Ramos (cell line): ENCODE data around the gene C17orf107.

Experiments used
- in situ Hi-C: fragments of 300-500 bp; cut with MboI; formaldehyde crosslinking; loops from one replicate; pipeline ENCODE4 v1.14.3; 2022; ENCODE audit warnings: low sequenced_read_pairs; ENCODE audit not compliant: unreplicated experiment

C17orf107 gene

DNA sequence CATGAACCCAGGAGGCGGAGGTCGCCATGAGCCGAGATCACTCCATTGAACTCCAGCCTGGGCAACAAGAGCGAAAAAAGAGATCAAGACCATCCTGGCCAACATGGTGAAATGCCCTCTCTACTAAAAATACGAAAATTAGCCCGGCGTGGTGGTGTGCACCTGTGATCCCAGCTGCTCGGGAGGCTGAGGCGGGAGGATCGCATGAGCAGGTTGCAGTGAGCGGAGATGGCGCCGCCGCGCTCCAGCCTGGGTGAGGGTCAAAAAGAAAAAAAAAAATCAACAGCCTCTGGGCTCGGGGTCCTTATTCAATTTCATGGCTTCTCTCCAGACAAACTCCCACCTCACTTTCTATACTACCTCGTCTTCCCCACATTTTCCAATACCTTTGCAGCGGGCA, 29.5 kb downstream of the C17orf107 start:
- in situ Hi-C loops: no loop called here

DNA sequence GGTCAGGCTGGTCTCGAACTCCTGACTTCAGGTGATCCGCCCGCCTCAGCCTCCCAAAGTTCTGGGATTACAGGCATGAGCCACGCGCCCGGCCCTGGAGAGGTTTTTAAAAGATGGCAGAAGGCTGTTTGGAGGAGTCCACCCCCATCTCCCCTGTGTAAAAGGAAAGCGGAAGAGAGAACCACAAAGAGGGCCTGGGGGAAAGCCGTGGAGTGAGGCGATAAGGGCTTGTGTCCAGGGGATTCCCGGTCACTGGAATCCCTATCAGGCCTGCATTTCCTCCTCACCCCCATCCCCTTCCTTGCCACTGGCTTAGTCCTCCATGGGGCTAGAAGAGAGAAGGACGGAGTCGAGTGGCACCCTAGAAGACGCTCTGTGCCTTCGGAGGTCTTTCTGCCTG, 32.6 kb downstream of the C17orf107 start, which contains the start of gene GP1BA:
TSS of gene GP1BA (plus strand) at position 315 of the 400 bp plus-strand sequence. CDS start 328 bp downstream, outside the sequence.
- in situ Hi-C loops: no loop called here

DNA sequence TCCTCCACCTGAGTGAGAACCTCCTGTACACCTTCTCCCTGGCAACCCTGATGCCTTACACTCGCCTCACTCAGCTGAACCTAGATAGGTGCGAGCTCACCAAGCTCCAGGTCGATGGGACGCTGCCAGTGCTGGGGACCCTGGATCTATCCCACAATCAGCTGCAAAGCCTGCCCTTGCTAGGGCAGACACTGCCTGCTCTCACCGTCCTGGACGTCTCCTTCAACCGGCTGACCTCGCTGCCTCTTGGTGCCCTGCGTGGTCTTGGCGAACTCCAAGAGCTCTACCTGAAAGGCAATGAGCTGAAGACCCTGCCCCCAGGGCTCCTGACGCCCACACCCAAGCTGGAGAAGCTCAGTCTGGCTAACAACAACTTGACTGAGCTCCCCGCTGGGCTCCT, 33.4 kb downstream of the C17orf107 start:
- in situ Hi-C loops: no loop called here

DNA sequence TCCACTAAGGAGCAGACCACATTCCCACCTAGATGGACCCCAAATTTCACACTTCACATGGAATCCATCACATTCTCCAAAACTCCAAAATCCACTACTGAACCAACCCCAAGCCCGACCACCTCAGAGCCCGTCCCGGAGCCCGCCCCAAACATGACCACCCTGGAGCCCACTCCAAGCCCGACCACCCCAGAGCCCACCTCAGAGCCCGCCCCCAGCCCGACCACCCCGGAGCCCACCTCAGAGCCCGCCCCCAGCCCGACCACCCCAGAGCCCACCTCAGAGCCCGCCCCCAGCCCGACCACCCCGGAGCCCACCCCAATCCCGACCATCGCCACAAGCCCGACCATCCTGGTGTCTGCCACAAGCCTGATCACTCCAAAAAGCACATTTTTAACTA, 34.3 kb downstream of the C17orf107 start:
- in situ Hi-C loops: no loop called here

DNA sequence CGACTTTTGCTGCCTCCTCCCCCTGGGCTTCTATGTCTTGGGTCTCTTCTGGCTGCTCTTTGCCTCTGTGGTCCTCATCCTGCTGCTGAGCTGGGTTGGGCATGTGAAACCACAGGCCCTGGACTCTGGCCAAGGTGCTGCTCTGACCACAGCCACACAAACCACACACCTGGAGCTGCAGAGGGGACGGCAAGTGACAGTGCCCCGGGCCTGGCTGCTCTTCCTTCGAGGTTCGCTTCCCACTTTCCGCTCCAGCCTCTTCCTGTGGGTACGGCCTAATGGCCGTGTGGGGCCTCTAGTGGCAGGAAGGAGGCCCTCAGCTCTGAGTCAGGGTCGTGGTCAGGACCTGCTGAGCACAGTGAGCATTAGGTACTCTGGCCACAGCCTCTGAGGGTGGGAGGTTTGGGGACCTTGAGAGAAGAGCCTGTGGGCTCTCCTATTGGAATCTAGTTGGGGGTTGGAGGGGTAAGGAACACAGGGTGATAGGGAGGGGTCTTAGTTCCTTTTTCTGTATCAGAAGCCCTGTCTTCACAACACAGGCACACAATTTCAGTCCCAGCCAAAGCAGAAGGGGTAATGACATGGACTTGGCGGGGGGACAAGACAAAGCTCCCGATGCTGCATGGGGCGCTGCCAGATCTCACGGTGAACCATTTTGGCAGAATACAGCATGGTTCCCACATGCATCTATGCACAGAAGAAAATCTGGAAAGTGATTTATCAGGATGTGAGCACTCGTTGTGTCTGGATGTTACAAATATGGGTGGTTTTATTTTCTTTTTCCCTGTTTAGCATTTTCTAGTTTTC, 35.0 kb downstream of the C17orf107 start:
- in situ Hi-C loops: no loop called here

DNA sequence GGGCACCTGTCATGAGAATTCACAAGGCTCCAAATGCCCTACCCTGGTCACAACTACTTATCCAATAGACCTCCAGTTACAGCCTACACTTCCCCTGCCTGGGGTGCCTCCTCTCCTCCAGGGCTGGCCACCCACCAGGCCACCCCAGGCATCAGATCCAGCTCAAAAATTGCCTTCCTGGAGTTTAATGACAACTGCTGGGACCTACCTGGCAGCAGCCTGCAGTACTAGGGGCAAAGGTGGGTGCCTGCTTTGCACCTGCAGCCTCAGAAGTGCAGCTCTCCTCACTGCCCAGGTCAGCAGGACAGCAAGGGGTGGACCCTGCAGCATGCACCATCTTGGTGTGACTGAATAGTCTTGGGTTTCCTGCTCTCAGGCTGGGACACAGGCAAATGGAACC, 36.3 kb downstream of the C17orf107 start:
- in situ Hi-C loops: no loop called here

DNA sequence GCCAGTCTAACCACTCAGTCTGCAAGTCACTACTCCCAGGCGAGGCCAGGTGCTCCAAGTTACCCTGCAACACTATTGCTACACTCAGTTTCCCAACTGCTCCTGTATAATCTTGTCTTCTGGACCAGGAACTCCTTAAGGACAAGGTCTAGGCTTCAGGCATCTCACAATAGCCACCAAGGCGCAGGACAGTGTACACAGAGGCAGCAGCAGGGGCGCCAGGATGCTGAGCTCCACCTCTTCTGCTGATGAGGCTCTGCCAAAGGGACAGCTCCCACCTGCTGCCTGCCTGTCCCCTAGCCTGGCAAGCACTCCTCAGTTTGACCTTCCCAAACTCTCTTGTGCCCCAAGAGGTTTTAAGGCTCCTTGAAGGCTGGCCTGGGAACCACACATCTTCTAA, 37.1 kb downstream of the C17orf107 start:
- in situ Hi-C loops: no loop called here

DNA sequence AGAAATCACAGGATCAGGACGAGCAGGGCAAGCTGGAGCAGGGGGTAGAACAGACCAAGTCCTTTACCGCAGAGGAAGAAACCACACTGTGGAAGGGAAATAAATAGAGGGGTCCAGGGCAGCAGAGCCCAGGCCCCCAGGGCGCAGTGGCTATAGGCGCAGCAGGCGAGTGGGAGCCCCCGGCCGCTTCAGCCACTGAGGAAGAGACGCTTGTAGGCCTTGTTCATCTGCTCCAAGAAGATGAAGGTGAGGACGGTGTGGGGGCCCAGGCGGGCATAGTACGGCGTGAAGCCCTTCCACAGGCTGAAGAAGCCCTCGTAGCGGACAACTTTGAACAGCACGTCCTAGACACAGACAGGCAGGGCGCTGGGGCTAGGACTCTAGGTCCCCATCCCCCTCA, 38.2 kb downstream of the C17orf107 start:
- in situ Hi-C loops: no loop called here

DNA sequence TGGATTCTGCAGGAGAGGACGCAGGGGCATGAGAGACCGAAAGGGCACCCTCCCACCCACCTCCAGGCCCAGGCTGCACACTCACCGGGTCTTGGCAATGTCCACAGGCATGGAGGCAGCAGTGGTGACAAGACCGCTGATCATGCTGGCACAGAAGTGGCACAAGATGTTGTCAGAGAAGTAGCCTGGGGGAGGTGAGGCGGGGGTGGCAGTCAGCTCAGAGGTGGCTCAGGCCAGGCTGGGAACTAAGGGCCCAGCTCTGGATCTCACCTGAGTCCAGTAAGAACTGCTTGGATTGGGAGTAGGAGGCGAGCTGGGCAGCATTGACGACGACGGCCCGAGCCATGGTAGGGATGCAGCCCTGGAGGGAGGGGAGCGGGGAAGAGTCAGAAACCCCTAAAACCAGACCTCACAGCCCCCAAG, 38.7 kb downstream of the C17orf107 start:
- in situ Hi-C loops: no loop called here

DNA sequence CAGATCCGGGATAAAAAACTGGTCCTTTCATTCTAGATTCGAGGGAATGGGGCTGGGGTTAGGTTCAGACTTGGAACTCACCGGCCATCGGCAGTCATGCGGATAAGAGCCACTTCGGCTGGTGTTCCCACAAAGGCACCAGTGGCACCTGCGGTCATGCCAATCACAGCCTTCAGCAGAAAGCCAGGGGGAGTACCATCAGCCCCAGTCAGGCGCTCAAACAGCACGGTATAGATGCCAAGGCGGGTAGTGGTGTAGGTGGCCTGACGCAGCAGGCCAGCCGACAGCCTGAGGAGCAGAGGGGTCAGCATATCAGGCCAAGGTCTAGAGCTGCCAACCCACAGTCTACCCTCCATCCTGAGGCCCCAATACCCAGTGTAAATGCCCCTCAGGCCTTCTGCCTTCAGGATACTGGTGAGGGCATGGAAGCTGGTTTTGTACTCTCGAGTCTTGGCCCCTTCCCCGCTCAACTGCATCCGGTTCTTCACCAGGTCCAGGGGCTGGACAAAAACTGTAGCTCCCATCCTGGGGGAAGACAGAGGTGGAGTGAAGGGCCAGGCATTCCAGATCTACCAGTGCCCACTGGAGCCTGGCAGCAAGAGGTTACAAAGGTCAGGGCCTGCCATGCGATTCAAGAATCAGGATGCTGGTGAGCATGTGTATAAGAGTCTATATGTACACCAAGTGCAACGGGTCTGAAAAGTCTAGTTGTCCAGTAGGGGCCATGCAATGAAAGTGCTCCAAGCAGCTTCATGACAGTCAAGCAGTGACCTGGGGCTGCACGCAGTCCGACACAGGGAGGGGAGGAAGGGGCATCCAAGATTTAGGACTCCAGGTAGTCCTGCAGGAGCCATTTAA, 39.6 kb downstream of the C17orf107 start:
- in situ Hi-C loops: no loop called here

DNA sequence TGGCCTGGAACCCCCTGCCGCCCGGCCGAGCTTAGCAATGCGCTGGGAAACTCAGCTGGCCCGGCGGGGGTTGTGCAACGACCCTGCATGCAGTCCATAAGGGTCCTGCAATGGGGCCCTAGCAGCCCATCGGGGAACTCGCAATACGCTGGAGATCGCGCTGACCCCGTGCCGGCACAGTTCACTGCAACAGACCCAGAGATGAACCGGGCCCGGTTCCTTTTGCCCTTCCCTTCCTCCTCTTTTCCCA, 40.1 kb downstream of the C17orf107 start:
- in situ Hi-C loops: no loop called here

DNA sequence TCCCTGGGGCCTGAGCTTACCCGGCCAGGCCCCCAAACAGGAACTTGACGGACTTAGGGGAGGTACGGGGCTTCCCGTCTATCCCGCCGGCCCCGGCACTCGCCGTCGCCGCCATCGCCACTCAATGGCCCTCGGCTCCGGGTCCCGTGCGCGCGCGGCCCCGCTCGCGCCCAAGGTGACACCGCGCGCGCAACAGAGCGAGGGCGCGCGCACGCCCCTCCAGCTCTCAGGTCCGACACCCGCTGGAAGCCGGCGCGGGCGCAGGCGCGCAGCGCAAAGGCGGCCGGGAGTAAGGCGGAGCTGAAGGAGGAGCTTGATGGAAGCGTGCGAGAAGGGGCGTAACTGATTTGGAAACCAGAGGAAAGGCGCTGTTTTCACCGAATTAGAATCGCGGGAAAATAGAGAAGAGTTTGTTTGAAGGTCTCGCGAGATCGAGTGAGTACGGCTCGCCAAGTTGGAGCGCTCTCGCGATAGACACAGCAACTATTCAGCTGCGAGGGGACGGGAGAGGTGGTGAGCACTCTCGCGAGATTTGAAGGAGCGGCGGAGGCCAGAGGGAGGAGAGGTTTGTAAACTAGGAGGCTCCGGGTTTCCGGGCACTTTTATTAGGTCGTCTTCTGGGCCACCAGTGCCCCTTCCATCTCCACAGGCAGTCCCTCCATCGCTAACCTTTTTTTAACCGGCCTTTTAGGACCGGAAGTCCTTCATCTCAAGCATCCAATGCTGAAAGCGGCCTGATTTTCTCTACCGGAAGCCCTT, 40.6 kb downstream of the C17orf107 start, which contains the start of the genes RNF167 and SLC25A11:
TSS of gene RNF167 (plus strand) at position 473 of the 759 bp plus-strand sequence. CDS start 642 bp downstream, outside the sequence.
TSS of gene SLC25A11 (minus strand) at position 251 of the 759 bp plus-strand sequence. CDS start at position 115, 136 bp downstream.
- in situ Hi-C loops: no loop called here

DNA sequence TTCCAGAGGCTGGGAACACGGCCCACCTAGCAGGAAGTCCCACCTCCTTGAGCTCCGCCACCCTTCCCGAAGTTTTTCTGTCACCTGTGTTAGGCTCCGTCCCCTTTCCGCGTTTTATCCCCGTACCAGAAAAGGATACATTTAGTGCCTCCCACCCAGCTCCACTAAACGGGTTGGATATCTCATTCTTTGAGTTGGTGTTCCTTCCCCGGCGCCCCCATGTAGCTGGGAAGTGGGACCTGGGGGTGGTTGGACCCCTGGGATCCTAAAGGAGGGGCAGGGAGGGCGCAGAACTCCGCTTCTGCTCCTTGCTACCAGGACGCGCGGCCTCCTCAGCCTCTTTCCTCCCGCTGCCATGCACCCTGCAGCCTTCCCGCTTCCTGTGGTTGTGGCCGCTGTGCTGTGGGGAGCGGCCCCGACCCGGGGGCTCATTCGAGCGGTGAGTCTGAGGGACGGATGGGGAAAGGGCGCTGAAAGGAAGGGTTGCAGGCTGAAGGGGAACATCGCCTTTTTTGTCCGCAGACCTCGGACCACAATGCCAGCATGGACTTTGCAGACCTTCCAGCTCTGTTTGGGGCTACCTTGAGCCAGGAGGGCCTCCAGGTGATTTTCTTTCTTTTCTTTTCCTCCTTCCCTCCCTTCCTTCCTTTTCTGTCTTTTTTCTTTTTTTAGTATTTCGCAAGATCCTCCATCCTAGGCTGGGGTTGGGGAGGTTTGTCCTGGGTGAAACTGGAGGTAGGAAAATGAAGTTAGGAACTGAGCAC, 41.4 kb downstream of the C17orf107 start:
- in situ Hi-C loops: no loop called here

DNA sequence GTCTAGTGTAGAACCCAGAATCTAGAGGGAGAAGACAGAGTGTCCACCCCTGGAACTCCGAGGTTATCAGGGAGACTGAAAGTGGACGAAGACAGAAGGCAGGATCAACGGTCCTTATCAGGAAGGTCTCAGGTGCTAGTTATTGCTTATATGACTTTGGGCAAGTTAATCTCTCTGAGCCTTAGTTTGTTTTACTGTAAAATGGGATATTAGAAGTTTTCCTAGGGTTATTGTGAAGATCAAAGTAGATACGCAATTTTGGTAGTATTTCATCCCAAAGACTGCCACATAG, 41.9 kb downstream of the C17orf107 start:
- in situ Hi-C loops: no loop called here

DNA sequence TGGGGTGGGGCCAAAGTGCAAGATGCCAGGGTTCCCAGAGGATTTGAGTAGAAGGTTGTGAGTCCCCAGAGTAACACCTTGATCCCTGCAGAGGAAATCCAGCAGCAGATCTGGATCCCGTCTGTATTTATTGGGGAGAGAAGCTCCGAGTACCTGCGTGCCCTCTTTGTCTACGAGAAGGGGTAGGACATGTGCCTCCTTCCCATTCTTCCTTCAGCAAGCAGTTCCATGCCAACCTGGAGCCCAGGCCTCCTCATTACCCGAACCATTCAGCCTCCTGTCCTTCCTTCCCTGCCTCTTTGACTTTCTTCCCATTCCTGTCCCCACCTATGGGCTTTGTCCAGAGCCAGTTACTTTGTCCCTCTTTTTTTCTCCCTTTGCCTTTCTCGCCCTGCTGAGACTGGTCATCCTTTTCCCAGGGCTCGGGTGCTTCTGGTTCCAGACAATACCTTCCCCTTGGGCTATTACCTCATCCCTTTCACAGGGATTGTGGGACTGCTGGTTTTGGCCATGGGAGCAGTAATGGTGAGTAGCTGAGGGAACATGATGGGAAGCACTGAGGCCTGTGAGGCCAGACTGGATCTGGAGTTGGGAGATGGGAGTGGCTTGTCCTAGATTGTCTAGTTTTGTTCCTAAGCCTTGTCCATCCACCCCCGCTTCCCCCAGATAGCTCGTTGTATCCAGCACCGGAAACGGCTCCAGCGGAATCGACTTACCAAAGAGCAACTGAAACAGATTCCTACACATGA, 43.6 kb downstream of the C17orf107 start:
- in situ Hi-C loops: no loop called here

DNA sequence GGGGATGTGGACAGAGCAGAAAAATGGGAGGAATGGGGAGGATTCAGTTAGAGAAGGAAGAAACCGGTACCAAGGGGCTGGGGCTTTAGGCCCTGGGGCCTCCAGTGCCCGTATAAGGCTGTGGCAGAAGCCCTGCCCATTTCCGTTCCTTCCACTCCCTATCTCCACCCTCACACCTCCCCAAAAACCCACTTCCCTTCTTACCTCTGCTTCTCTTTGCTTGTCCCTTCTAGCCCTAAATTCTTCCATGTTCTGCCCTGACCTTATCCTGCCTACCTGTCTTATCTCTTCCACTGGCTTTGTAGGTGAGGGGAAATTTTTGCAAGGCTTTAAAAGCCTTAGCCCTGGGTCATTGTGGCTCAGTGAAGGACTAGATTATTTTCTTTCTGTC, 44.8 kb downstream of the C17orf107 start:
- in situ Hi-C loops: no loop called here

DNA sequence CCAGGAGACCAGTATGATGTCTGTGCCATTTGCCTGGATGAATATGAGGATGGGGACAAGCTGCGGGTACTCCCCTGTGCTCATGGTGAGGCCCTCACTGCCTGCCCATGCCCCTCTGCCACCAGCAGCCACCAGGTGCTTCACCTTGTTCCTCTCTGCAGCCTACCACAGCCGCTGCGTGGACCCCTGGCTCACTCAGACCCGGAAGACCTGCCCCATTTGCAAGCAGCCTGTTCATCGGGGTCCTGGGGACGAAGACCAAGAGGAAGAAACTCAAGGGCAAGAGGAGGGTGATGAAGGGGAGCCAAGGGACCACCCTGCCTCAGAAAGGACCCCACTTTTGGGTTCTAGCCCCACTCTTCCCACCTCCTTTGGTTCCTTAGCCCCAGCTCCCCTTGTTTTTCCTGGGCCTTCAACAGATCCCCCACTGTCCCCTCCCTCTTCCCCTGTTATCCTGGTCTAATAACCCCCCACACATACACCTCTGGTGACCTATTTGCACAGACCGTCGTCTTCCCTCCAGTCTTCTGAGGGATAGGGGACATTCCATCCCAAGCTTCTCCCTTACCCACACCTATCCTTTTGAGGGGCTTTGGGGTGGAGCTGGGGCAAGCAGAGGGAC, 45.3 kb downstream of the C17orf107 start:
- in situ Hi-C loops: no loop called here

DNA sequence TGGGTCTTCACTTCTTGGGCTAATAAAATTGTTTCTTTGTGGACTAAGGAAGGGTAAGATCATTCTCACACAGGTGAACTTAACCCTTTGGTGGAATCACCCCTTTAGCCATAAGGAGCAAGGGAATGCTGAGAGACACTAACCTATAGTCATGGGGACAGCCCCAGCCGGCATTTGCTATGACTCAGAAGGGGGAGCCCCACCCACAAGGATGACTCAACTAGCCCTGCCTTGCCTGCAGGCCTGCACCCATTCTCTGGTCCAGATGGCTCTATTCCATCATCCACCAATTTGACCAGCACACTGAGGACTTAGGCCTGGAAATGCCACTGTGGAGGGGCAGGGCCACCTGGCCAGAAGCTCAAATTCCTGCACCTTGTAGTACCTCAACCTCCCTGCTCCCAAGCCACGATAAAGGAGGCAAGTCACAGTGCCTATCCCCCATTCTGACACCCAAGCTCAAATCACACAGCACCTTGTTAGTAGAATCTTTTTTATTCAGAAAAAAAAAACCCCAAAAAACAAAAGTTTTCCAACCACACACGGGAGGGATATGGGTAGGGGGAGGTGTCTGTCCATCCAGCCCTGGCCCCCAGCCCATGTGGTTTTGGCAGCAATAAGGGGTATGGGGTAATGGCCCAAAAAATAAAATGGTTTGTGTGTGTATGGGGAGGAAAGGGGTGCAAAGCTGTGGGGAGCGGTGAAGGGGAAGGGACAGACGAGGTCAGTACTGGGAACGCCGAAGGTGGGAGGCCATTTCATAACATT, 46.0 kb downstream of the C17orf107 start:
- in situ Hi-C loops: no loop called here
